Esophagus muscularis mucosa (tissue), 4 donors: Measurements from ENCODE around the gene EEIG2.

ENCODE experiments used
- EP300 ChIP-seq: sonication (generic); formaldehyde crosslinking; IDR thresholded peaks from one replicate; pipeline ENCODE4 v1.6.1; 2017; ENCODE audit warnings: antibody characterized with exemption
- POLR2A ChIP-seq: fragments of 450-650 bp; IDR thresholded peaks from one replicate; pipeline ENCODE4 v1.6.1; 2017; ENCODE audit warnings: antibody characterized with exemption, moderate library complexity, mild to moderate bottlenecking, low read depth
- POLR2AphosphoS5 ChIP-seq, 2 donors: sonication (generic); formaldehyde crosslinking; IDR thresholded peaks; one replicate each; pipeline ENCODE4 v1.6.1; 2017; ENCODE audit warnings: antibody characterized with exemption in 2 of 2
- TF ChIP-seq, protein P1 (sequence below), 3 experiments: fragments of 200-600 bp in 2 of 3; fragments of 450-650 bp in 1 of 3; sonication (generic) in 2 of 3; IDR thresholded peaks; one replicate each; pipeline ENCODE4 v1.5.1; 2017 to 2019; ENCODE audit warnings: antibody characterized with exemption in 3 of 3, mild to moderate bottlenecking in 2 of 3, moderate library complexity in 1 of 3

DNA sequence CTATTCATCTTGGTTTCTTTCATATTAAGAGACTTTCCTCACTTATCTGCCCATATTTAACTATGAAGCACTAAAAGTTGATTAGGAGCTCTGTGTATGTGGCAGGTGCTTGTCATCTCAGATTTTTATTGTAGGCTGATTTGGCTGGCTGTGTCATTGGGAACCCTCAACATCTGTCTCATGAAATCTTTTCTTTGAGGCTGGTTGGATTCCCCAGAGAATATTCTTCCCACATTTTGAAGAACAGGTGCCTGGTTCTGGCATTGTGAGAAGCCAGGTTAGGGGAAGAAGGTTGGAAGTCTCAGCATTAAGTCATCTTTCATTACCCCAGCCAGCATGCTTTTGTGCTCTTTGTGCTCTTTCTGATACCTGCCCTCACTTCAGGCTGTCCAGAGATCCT is 37.1 kb downstream of the EEIG2 start:
- TF ChIP-seq, protein P1, sequence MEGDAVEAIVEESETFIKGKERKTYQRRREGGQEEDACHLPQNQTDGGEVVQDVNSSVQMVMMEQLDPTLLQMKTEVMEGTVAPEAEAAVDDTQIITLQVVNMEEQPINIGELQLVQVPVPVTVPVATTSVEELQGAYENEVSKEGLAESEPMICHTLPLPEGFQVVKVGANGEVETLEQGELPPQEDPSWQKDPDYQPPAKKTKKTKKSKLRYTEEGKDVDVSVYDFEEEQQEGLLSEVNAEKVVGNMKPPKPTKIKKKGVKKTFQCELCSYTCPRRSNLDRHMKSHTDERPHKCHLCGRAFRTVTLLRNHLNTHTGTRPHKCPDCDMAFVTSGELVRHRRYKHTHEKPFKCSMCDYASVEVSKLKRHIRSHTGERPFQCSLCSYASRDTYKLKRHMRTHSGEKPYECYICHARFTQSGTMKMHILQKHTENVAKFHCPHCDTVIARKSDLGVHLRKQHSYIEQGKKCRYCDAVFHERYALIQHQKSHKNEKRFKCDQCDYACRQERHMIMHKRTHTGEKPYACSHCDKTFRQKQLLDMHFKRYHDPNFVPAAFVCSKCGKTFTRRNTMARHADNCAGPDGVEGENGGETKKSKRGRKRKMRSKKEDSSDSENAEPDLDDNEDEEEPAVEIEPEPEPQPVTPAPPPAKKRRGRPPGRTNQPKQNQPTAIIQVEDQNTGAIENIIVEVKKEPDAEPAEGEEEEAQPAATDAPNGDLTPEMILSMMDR (IDR thresholded peaks at IDR 0.05): no peak
- no peak for TF ChIP-seq POLR2AphosphoS5 (IDR thresholded peaks at IDR 0.05)
- TF ChIP-seq EP300: no peak
- TF ChIP-seq POLR2A: no peak
